HG03039 (cell line): Measurements from ENCODE around the gene DLL1.
"Not testable (repeated sequence)": the region's sequence is repeated elsewhere in the genome, so short reads cannot be mapped to it uniquely, and the experiment has no call there.

Source experiments
- ATAC-seq: cut with Tn5 transposase; IDR thresholded peaks from one replicate; pipeline ENCODE4 v1.9.1; 2021; ENCODE audit warnings: mild to moderate bottlenecking, moderate library complexity; ENCODE audit not compliant: unreplicated experiment

DLL1 gene

GRCh38 chr6:170269151-170269845, 21.6 kb downstream of the DLL1 start:
- ATAC-seq = no peak

DNA sequence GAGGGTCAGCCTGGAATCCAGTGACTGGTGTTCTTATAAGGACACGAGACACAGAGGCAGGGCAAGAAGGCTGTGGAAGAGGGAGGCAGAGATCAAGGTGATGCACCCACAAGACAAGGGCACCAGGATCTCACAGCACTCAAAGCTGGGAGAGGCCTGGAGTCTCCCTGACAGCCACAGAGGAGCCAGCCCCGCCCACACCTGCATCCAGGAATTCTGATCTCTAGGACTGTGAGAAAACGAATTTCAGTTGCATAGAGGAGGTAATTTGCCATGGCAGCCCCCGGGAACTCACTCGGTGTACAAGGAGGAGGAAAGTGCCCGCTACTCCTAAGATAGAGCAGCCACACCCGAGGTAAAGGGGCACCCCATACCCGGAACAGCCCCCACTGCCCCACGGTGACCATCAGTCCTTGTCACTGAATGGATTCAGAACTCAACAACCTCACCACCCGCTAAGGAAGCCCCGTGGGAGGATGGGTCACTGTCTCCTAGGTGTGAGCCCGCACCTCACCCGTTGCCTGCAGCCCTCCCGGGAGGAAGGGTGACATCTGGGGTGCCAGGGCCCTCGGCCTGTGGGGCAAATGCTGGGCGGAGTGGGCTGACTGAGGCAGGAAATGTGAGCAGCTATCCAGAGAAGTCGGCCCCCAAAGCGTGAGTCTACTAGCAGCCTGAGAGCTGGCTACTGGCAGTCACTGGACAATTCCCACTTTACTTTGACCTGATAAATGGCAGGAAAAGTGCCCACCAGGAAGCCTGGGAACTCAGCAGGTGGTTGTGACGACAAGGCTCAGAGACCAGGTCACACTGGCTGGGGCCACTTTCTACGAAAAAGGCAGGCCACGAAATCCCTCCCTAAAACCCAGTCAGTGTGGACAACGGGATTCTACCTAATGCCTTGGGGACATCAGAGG, 22.4 kb downstream of the DLL1 start:
- no peak for ATAC-seq

DNA sequence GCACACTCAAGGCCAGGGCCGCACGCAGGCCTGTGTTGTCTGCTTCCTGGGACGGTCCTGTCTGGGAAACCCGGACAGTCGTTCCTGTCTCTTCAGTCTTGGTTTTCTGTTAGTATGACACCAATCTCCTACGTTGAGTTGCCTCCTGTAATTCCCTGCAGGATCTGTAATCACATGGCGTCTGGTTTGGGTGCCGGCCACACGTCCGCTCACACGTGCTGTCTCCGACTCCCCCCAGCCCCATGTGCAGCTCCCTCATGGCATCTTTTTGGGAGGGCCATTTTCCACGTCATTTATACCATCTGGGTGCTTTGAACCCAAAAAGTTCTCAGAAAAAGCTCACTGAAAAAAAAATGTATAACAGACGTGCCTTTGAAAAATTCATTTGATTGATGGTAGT, 23.2 kb downstream of the DLL1 start:
- ATAC-seq = no peak

GRCh38 chr6:170266061-170266825, 24.6 kb downstream of the DLL1 start:
- no peak for ATAC-seq

DNA sequence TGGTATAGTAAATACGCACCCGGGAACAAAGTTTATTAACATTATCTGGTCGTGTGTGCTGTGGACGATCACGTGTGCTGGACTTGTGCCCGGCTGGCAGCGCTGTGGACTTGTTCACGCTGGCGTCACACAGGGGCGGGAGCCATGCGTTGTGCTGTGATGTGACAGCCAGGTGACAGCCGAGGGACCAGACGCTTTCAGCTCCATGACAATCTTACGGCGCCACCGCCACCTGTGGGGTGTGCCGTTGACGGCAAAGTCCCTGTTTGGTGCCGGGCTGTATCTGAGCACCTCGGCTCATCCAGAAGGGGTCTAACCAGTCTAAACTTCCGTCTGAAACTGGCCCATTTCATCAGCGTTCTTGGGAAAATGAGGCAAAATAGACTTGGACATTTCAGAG, 25.2 kb downstream of the DLL1 start:
- no peak for ATAC-seq

- not testable (repeated sequence) for ATAC-seq
Measured at GRCh38 chr6:170264644-170265043, 26.2 kb downstream of the DLL1 start.

GRCh38 chr6:170264086-170264485, 26.8 kb downstream of the DLL1 start:
- no peak for ATAC-seq

GRCh38 chr6:170263410-170263809, 27.5 kb downstream of the DLL1 start:
- no peak for ATAC-seq

DNA sequence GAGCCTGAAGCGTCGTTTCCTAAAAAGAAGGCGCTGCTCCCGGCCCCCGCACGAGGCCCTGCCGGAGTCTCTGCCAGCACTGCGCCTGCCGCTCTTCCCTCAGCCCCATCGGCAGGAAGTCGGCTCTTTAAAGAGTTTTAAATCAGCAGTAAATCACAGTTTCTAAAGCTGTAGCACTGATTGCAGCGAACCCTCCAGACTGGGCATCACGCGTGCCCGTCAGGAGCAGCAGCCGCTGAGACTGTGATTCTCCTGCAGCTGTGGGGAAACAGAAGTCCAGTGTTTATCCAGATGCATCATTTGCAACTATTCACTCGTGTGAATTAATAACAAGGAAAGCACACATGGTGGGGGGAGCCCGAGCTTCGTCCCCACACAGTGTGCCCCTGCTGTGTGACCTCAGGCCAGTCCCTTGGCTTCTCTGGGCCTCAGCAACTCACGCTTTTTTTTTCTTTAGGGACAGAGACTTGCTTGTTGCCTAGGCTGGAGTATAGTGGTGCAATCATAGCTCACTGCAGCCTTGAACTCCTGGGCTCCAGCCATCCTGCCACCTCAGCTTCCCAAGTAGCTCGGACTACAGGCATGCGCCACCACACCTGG, 28.3 kb downstream of the DLL1 start:
- ATAC-seq = no peak

GRCh38 chr6:170261643-170262488, 29.0 kb downstream of the DLL1 start:
- no peak for ATAC-seq

DNA sequence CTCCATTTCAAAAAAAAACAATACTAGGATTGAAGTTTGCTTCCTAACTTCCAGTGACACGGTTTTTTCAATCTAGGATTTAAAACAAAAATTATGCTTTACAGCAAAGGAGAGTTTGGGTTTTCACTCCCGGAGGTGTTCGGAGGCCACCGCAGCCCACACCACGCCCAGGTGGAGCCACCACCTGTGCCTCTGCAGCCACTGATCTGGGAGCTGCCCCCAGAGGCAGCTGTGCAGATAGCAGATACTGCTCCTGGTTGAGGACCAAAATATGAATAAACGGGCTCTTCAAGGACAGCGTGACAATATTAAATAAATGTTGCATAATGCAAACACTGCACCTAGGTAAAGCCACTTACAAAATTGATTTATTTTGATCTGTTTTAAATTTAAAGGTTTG, 30.2 kb downstream of the DLL1 start:
- no peak for ATAC-seq

DNA sequence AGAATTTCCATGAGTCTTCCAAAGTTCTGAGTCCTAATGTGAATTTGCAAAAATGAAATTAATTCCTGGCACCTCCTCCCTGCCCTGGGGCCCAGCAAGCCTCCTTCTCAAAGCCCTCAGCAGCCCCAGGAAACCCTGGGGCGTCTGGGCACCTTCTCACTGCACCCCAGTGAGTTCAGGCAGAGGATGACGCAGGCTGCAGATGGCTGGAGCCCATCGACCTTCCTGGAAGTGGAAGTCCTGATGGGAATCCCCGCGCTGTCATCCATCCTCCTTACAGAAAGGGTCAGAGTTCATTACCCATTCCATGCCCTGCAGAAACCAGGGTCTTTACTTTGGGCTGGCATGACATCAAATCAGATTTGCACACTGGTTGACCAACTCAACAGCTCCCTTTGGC, 31.6 kb downstream of the DLL1 start:
- ATAC-seq = no peak

DNA sequence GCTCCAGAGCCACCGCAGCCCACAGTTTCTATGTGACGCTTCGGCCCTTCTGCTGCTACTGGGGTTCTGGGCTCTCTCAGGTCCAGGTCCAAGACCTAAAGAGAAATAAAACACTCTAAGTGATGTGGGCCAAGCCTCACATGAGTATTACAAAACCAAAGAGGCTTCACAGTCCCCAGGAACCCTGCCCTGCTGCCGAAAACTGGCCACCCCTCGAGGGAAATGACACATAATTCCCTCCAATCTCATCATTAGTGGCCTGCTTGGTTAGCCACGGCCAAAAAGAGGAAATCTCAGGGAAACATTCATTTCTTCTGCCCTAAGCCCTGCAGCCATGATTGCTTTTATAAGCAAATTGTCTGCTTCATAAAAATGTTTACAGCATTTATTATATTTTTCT, 32.5 kb downstream of the DLL1 start:
- no peak for ATAC-seq

GRCh38 chr6:170257376-170257775, 33.5 kb downstream of the DLL1 start:
- no peak for ATAC-seq

- no peak for ATAC-seq
Measured at GRCh38 chr6:170256641-170257040, 34.2 kb downstream of the DLL1 start.

- no peak for ATAC-seq
Measured at GRCh38 chr6:170255426-170256125, 35.3 kb downstream of the DLL1 start.

GRCh38 chr6:170254315-170255213, 36.3 kb downstream of the DLL1 start:
- no peak for ATAC-seq

DNA sequence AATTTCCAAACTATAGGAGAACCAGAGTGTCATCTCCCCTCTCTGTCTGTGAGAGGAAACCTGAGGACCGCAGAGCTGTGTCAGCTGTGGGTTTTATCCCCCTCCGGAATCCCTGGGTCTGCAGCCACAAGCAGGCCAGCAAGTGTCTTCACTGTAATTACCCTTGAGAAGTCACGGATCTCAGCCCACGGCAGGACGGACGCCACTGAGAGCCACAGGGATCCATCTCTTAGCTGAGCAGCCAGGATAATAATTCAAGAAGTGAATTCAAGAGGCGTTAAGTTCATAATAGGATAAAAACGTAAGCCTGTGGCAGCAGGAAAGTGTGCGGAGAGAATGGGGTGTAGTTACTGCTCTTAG, 37.0 kb downstream of the DLL1 start:
- no peak for ATAC-seq
